ENCODE data around the gene ANAPC16.
"Not testable (repeated sequence)": the region's sequence is repeated elsewhere in the genome, so short reads cannot be mapped to it uniquely, and the experiment has no call there.

The ANAPC16 gene

GRCh38 chr10:72265990-72266865 is 50.4 kb downstream of the ANAPC16 start:
- no peak for DNase-seq

- DNase-seq = no peak
Measured at GRCh38 chr10:72267381-72267780, 51.6 kb downstream of the ANAPC16 start.

DNA sequence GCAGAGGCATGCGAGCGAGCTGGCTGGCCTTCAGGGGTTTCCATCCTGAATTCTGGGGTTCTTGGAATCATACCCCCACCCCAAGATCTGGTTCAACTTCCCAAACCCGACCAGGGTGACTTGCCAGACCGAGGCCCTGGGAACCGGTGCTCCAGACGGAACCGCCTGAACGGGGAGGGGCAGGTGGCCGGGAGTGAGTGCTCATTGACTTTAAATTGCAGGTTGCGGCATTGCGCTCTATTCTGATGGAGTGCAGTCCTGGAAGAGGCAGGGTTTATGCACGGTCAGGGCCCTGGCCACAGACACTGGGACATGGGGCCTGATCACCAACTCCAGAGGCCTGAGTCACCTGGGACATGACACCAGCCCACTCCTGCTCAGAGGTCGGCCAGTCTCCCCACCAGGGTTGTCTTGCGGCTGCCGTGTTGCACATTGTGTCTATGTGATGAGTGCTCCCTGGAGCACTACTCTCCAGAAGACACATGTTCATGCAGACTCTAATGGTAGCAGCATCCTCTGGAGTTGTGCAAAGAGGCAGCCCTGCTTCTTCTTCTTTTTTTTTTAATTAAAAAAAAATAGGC is 52.1 kb downstream of the ANAPC16 start:
- DNase-seq = no peak

DNA sequence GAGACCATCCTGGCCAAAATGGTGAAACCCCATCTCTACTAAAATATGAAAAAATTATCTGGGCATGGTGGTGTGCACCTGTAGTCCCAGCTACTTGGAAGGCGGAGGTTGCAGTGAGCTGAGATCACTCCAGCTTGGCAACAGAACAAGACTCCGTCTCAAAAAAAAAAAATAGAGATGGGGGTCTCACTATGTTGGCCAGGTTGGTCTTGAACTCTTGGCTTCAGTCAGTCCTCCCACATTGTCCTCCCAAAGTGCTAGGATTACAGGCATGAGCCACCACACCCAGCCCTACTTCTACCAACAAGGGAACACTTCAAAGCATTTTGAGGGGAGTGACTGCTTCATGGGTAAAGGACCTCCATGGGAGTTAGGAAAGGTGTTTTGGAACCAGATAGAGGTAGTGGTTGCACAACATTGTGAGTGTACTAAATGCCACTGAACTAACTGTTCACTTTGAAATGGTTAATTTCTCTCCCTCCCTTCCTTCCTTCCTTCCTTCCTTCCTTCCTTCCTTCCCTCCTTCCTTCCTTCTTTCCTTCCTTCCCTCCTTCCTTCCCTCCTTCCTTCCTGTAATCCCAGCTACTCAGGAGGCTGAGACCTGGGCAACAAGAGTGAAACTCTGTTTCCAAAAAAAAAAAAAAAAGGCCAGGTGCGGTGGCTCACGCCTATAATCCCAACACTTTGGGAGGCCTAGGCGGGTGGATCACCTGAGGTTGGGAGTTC is 52.8 kb downstream of the ANAPC16 start:
- DNase-seq = not testable (repeated sequence)

DNA sequence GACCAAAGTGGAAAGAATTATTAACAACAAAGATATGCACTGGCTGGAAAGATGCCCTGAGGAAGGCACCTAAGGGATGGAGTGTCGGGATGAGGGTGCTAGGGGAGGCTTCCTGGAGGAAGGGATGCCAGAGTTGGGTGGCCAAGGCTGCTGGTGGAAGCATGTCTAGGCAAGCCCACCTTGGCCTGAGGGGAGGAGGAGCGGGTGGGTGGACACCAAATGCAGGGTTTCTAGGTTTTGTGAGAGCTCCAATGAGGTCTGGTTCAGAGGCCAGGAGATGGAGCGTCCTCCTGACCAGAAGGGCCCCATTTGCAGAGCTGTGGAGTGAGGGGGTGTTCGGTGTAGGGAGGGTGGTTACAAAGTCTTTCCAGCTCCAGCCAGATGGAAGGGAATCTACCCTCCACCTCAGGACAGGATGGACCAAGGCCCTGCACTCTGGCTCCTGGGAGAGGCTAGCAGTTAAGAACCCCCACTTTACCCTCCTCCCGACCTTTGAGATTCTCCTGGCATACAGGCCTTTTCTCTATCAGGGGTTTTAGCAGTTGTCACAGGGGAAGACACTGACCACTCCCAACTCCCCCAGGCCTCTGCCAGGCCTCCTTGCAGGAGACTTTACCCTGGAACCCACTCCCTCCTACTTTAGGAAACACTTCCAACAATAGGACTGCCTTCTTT is 54.9 kb downstream of the ANAPC16 start:
- DNase-seq = no peak

- DNase-seq = peak; percentile 46
Measured at GRCh38 chr10:72272689-72273409, 57.0 kb downstream of the ANAPC16 start.

DNA sequence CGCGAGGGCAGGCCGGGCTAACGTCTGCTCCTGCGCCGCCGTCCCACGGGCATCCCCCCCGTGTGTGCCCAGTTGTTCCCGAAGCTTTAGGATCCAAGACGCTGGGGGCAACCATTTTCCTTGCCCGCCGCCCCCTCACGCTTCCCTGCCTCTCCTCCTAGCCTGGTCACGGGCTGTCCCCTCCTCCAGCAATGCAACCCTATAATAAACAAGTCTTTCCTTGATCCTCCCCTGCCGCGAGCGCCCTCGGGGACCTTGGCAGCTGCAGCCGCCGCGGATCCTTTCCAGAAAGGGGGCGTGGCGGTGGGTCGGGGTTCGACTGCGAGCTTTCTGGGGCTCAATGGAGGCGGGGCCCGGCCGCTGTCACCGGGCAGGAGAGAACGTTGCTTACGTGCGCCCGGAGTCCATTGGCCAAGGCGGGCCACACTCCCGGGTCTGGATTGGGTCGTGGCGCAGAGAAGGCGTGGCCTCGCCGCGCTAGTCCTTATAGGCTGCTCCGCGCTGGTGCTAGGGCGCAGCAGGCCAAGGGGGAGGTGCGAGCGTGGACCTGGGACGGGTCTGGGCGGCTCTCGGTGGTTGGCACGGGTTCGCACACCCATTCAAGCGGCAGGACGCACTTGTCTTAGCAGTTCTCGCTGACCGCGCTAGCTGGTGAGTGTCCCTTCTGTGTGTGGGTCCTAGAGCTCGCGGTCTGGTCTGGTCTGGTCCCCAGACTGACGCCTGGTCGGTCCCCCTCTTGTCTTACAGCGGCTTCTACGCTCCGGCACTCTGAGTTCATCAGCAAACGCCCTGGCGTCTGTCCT is 57.8 kb downstream of the ANAPC16 start, which contains the start of gene DDIT4:
Gene DDIT4, plus strand, starts transcription at position 515 of the 803 bp plus-strand sequence. CDS start 293 bp downstream, outside the sequence.
- peak; percentile 98 for DNase-seq

GRCh38 chr10:72274213-72274729 is 58.5 kb downstream of the ANAPC16 start:
- DNase-seq = no peak

DNA sequence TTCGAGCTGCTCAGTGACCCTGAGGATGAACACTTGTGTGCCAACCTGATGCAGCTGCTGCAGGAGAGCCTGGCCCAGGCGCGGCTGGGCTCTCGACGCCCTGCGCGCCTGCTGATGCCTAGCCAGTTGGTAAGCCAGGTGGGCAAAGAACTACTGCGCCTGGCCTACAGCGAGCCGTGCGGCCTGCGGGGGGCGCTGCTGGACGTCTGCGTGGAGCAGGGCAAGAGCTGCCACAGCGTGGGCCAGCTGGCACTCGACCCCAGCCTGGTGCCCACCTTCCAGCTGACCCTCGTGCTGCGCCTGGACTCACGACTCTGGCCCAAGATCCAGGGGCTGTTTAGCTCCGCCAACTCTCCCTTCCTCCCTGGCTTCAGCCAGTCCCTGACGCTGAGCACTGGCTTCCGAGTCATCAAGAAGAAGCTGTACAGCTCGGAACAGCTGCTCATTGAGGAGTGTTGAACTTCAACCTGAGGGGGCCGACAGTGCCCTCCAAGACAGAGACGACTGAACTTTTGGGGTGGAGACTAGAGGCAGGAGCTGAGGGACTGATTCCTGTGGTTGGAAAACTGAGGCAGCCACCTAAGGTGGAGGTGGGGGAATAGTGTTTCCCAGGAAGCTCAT is 59.0 kb downstream of the ANAPC16 start:
- DNase-seq = peak; percentile 80

- peak; percentile 51 for DNase-seq
Measured at GRCh38 chr10:72275351-72276012, 59.7 kb downstream of the ANAPC16 start.

- peak; percentile 59 for DNase-seq
Measured at GRCh38 chr10:72276013-72276387, 60.2 kb downstream of the ANAPC16 start.

DNA sequence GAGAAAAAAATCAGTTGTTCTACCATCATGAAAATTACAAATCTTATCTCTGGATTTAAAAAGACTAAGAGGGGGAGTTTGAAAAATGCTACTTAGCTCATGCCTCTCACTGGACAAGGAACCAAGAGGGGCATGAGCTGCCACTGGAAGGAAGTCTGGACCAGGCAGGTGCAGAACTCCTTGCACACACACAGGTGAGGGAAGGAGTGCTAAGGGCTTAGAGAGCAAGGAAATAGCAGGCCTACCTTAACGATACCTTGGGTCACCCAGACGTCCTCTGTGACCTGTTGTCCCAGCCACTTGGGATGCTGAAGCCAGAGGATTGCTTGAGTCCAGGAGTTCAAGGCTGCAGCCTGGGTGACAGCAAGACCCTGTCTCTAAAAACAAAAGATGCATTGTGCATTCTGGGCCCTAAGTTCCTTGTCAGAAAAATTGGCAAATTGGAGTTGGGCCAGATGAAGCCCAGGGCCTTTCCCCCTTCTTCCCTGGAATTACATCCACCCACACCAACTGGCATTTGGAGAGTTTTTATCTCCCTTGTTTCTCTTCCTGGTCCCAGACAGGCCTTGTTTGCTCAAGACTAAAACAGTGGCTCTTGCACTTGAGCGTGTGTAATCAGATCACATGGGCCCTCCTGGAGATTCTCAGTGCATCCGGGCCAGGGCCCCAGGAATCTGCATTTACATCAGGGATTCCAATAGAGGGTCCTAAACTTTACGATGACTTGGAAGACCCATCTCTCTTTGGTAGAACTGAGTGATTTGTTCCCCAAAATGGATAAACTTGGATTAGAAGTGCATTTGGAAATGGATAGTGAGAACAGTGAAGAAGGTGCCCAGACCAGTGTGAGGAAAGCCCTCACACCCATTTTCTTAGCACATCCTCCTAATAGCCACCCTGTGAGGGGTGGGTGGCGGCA is 60.9 kb downstream of the ANAPC16 start:
- peak; percentile 41 for DNase-seq

DNA sequence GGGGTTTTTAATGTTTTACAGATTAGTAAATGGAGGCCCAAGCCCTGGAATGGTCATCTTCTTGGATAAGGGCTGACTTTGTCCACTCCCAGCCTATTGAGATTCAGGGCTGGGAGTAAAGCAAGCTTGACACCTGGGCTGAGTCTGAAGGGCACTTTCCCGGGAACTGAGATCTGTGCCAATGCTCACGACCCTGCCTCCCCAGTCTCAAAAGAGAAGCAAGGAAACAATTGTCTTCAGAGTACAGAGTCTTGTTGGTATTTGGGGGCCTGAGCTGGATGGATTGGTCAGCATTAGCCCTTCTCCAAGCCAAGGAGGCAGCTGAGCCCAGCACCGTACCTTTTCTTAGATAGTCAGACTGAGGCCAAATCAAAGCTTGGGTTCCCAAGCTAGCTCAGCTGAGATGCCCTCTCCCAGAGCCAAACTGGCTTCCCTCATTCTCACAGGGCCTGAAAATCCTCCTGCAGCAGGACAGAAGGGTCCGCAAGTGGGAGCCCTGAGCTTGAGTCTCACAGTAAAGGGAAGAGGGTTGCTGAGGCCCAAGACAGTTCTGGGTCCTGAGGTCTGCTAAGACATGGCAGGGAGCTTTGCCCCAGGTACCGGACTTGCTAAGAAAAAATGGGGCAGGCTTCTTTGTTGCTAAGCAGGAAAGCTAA is 61.7 kb downstream of the ANAPC16 start:
- no peak for DNase-seq

GRCh38 chr10:72277996-72278667 is 62.3 kb downstream of the ANAPC16 start:
- DNase-seq = no peak

- DNase-seq = no peak
Measured at GRCh38 chr10:72278668-72279393, 63.0 kb downstream of the ANAPC16 start.

DNA sequence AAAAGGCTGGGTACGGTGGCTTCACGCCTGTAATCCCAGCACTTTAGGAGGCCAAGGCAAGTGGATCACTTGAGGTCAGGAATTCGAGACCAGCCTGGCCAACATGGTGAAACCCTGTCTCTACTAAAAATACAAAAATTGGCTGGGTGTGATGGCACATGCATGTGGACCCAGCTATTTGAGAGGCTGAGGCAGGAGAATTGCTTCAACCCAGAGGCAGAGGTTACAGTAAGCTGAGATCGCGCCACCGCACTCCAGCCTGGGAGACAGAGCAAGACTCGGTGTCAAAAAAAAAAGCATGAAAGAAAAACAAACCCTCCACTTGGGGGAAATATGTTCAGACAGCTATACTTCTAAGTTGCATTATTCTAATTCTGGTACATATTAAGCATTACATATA is 63.8 kb downstream of the ANAPC16 start:
- not testable (repeated sequence) for DNase-seq

GRCh38 chr10:72283131-72283530 is 67.3 kb downstream of the ANAPC16 start:
- no peak for DNase-seq

Data from activated T-cell treated with anti-CD3 and anti-CD28 coated beads, Interleukin-2, amount 50 U/mL, for 1 hour (primary cell).